Posterior vena cava (tissue), 2 donors: ENCODE data around the gene IL1RAPL2. TPM values are rescaled to one million over a fixed set of nuclear protein-coding genes. Genes with fewer than 3 reads are reported as not detected.

ENCODE experiments used
- DNase-seq: peaks from one replicate; pipeline ENCODE4 v3.0.0-alpha.2; 2020; ENCODE audit warnings: low spot score
- intact Hi-C, 2 donors: fragments of 100-400 bp; cut with DNase I; formaldehyde crosslinking; loops; one replicate each; pipeline versions ENCODE4 v1.14.1 to v1.14.2; 2022 to 2023
- total RNA-seq, 2 donors: library from RNA; stranded (reverse); fragmentation: NEBNext Ultra II Directional; extraction: Animal tissue kit (Norgen Biotek cat#: 25700); gene quantifications; one replicate each; pipeline ENCODE4 v1.2.1, GENCODE V29; 2021
- donor health status: DM: yes; HTN: yes; CAD: no.
- donor health status: DM: yes; HTN: yes; CAD: no.

IL1RAPL2 gene
- total RNA-seq, 2 donors from 2014 or later = 0.10 TPM; not detected in 1

GRCh38 chrX:105477351-105477750 lies 911.4 kb downstream of the IL1RAPL2 start:
- intact Hi-C loops = no loop called here

GRCh38 chrX:105480646-105481310 lies 914.8 kb downstream of the IL1RAPL2 start:
- no peak for DNase-seq
- intact Hi-C loops = no loop called here

More at GRCh38 chrX:105477351-105477750, 911.4 kb downstream of the IL1RAPL2 start:
- no peak for DNase-seq

- DNase-seq = no peak
- intact Hi-C loops = no loop called here
Observed at GRCh38 chrX:105483011-105483410, 917.0 kb downstream of the IL1RAPL2 start.

DNA sequence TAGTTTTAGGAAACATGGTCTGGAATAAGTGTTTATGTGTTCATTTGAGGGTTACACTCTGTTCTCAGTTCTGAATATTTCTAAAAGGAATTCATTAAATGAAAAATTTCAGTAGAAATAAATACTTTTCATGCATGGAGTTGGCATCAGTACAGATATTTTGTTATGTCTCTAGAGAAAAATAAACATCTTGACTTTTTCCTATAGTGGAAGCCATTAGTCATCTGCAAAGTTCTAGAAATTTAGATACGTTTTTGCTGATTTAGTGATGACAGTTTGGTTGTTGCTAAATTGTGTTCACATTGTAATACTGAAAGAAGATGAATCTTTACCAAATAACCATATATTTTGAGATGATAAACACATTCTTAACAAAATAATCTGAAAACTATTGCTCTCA lies 922.7 kb downstream of the IL1RAPL2 start:
- DNase-seq = no peak
- intact Hi-C loops = no loop called here

DNA sequence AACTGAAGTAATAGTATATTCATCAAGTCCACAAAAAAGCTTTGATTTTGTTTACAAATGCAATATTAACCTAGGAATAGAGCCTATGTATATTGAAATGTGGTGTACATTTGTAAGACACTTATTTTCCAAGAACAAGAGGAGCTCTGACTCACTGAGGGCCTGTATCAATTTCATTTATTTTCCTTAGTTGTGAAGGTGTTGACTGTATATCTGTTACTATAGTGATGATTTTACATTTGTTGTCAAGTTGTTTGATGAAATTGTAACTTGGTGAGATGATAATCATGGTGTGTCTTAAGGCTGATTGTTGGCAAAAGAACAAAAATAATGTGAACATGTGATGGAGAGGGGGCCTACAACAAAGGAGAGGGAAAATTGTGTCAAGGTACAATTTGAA lies 929.4 kb downstream of the IL1RAPL2 start:
- intact Hi-C loops = no loop called here
- no peak for DNase-seq

DNA sequence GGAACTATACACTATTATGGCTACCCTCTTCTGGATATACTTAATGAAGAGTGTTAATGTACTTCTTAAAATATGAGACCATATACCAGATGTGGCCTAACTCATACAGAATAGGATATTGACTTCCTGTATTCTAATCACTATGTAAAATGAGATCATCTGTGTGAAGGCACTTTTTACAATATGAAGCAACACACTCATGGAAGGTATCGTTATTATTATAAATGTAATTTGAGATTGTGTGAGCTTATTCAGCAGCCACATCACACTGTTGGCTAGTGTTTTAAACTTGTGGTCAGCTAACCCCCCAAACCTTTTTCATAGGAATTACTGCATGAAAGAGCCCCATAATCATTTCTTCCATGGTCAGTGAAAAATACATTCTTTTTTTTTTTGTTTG lies 936.3 kb downstream of the IL1RAPL2 start:
- no peak for DNase-seq
- intact Hi-C loops = no loop called here

- no peak for DNase-seq
- intact Hi-C loops = no loop called here
Observed at GRCh38 chrX:105515561-105515960, 949.6 kb downstream of the IL1RAPL2 start.

DNA sequence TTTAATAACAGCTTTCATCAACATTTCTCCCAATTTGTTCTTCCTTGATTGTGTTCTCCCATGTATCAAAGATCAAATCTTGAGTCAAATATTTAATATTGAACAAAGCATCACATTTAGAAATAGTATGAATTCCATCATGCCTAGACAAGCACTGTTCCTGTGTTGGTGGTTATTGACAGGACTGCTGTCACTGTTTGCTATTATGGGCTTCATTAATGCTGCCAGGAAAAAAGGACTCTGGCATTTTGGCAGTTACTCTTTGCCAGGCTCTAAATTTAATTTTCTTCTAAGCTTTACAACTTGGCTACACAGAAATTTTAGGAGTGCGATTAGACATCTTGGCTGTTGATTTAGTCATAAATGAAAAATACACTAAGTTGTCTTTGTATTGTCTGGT lies 960.4 kb downstream of the IL1RAPL2 start:
- no peak for DNase-seq
- intact Hi-C loops = no loop called here

DNA sequence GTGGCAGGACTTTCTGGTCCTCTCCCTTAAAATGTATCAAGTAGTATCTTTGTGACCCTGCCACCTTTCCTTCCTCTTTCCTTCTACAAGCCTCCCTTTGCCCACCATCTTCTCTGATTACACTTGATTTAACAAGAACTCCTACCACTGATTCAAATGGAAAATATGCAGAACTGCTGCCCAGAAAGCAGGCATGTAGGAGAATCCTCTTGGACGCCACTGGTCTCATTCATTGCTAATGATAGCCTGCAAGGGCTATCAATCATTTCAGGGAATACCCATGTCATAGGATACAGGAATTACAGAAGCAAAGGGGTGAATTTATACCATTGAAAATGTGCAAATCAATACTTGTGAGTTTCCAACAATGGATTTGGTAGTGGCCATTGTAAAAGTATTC lies 961.8 kb downstream of the IL1RAPL2 start:
- DNase-seq = no peak
- intact Hi-C loops = no loop called here

DNA sequence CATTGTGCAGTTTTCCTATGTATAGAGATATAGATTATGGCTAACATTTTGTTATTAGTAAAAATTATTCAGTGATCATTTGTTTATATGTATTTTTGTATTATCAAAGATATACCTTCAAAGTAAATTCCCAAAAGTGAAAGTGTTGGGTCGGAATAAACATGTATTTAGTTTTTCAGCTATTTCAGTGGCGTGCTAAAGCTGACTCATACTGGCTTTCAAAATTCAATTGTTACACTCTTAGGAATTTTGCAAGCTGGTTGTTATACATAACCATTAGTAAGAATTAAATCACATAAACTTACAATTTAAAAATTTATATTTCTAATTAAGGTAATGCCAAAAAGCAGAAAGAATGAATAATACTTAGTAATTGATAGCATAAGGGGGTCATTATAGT lies 968.0 kb downstream of the IL1RAPL2 start:
- DNase-seq = no peak
- intact Hi-C loops = no loop called here

DNA sequence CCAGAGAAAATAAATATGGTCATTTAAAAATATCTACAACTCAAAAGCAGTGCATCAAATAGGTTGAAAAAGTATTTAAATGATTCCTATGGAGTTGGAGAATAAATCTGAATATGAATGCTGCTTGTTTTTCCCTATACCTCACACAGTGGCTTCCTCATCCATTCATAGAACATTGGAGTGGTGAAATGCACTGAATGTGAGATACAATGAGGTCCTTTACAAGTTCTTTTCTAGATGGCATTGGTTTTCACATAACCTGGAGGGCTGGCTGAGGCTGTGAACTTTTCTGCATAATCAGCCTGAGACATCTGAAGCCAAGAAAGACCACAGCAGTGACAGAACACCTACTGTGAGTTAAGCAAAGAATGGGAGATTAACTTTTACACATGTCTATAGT lies 977.3 kb downstream of the IL1RAPL2 start:
- no peak for DNase-seq
- intact Hi-C loops = no loop called here

DNA sequence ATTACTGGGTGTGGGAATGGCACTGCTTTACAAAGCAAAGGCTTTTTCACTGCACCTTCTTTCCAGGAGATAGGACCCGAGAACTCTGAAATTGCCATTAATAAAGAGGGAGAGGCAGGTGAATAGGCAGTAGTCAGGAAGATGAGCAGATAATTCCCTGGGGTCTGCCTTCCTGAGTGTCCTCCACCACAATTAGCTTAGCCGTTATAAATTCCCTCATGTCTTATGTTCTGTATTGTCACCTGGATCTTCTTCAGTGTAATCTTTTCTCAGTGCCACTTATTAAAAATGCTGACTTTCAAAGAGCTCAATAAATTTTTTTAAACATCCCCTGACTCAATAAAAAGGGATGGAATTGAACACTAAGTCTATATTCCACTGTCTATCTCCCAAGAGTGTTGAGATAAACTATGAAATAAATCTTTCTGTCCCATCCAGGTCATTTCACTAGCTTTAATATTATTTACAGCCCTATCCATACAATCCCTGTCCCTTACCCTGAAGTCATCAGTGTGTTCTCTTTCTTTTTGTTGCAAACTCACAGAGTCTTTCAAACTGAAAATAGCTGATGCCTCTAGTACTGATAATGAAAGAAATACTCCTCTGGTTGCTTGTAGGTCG lies 984.2 kb downstream of the IL1RAPL2 start:
- intact Hi-C loops = no loop called here
- no peak for DNase-seq

DNA sequence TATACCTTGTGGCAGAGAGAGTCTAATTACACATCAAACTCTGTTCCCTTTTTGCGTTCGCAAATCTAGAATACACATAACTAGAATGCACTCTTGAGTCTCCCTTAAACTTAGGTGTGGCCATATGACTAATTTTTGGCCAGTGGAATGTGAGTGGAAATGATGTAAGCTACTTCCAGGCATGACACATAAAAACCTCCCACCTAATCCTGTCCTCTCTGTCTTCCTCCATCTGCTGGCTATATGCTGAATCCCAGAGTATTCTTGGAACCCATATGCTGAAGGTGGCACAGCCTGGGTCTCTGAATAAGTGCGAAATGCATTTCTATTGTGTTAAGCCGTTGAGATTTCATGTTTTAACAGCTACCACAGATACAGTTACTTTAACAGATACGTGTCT lies 986.4 kb downstream of the IL1RAPL2 start:
- no peak for DNase-seq
- intact Hi-C loops = no loop called here

DNA sequence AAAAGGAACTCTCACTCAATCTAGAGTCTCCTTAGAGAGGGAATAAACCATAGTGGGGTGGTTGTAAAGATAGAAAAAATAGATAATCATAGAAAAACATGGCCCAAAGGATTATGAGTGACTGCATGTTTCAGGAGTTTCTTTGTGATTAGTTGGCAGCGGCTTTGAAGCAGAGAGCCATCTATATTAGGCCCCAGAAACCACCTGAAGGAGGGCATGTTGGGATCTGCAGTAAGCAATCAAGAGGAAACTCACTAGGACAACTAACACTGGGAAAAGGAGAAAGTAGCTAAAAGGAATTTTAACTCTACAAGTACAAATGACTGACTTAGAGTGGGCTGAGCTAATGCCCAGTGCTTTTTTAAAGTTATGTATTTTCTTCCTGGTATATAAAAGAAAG lies 987.1 kb downstream of the IL1RAPL2 start:
- no peak for DNase-seq
- intact Hi-C loops = no loop called here

DNA sequence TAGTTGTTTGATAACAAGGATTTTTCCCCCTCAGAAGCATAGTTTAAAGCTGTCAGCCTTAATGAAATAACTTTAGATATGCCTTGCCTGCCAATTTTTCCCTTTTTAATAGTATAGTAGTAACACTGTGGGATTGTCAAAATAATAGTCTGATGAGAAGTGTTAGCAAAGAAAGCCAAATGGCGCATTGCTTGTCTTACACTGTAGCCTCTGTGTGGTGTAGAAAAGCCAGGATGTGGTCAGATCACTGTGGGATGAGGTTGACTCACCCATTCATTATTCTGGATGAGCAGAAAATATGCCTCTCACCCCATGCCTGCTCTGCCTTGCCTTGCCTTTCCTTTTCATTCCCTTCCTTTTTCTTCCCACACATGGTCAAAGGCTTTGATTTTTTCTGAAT lies 998.5 kb downstream of the IL1RAPL2 start:
- no peak for DNase-seq
- intact Hi-C loops = no loop called here

DNA sequence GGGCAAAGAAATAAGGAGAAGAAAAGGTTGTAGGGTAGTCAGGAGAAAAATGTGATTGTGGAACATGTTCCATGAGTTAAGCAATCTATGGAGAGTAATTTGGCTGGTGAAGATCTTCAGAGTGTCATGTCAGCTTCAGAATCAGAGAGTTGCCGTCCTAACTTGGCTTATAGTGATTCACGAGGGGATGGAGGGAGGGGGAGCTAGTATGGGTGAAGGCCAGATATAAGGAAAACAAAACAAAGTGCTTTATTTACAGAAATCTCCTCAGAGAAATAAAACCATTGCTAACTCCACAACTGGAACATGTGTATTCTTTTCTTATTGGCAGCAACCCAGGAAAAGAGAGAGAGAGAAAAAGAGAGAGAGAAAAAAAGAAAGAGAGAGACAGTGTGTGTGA lies 999.9 kb downstream of the IL1RAPL2 start:
- intact Hi-C loops = no loop called here
- no peak for DNase-seq

- no peak for DNase-seq
Observed at GRCh38 chrX:105567082-105567481, 1001.1 kb downstream of the IL1RAPL2 start.

GRCh38 chrX:105608745-105609144 lies 1042.7 kb downstream of the IL1RAPL2 start:
- intact Hi-C loops = no loop called here
- no peak for DNase-seq

More at GRCh38 chrX:105567082-105567481, 1001.1 kb downstream of the IL1RAPL2 start:
- intact Hi-C loops = no loop called here

DNA sequence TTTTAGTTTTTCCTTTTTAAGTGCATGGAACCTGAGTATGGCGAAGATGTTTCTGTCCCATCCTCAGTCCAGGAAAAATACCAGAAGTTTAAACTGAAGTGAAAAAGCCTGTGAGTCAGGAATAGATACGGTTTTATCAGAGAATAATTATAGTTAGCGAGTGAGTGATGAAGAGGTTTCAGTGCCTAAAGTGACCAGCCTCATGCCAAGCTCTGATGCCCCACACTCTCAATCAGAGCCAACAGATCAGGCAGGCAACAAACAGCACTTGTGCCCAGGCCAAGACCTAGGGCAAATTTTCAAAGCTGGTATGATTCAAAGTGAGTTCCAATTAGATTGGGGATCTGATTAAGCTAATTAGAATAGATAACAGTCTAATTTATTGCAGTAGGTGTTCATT lies 1043.5 kb downstream of the IL1RAPL2 start:
- intact Hi-C loops = no loop called here
- DNase-seq = no peak

- no peak for DNase-seq
- intact Hi-C loops = loop anchor here in 1 of 2 donors (10.0 kb wide), 1 partner anchor 134 kb away; no protein-coding TSS in a partner anchor
Observed at GRCh38 chrX:105610411-105610810, 1044.4 kb downstream of the IL1RAPL2 start.
